HUDEP-2 (cell line): Measurements from ENCODE around the gene IL22RA2.

Source experiments
- DNase-seq, 76 experiments: peaks; one replicate each; lab custom pipeline; 2025; ENCODE audit not compliant: unreplicated experiment in 76 of 76; lab: John Stamatoyannopoulos, UW

Gene IL22RA2

DNA sequence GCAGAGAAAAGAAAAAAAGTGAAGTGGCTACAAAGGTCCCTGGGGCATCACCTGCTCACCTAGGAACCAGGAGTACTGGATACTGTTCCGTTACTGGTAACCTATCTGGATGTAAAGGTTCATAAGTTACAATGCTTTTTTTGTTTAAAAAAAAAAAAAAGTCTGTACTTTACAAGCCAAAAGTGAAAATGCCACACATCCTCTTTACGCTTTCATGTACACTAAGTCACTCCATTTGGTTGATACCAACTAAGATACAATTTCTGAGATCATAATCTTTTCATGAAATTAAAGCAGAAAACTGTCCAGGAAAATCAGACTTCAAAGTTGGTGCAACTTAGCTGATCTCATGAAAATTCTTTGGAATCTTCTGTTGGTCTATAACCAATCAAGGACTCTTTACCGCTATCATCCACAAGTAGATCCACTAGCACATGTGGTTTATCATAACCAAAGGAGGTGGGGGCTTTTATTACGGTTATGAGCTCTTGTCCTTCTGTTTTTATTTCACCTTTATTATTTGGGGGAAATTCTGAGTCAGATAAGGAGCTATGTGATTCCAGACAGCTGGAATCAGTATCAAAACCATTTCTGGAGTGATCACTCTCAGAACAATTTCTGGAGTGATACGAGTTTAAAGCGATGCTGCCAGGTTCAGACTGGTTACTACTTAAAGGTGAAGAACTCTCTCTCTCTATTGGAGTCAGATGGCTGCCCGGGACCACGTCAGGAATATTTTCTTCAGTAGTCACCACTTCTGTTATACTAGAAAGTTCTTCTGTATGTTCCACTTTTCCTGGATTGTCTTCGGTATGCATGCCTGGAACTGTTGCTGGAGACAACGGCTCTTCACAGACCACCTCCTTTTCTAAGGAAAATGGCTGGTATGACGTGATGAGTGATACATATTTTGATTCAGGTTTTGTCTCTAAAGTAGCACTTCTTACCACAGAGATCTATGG, 24.5 kb upstream of the IL22RA2 start:
- DNase-seq, result no peak

DNA sequence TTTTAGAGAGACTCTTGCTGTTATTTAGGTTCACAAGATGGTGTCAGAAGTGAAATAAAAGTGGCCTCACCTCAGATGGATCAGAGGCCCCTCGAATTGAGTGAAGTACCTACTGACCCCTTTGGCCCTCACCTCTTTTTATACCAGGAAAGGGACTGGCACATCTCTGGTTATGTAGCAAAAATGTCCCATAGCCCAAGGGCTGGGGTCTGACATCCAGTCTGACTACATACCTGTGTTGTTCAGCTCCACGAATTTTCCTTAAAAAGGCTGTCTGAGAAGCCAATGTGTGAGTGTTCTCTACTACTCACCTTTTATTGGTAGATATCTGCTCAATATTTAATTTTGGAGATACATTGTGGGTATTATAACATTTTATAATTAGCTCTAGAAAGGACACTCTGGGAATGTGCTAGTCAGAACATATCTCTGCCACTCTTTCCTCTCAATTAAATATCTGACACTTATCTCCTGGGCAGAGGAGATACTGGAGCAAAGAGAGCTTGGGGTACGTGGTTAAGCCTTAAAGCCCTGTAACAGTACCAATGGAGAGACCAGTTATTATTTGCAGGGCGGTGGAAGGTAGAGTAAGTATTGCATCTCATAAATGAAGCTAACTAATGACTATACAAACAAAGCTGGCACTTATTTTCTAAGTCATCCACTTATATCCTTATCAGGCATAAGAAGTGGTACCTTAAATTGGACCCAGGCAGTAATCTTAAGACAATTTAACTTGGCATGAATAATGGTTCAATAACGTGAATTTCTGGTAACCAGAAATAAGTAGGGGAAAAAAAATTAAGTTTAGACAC, 20.0 kb upstream of the IL22RA2 start:
- no peak for DNase-seq

DNA sequence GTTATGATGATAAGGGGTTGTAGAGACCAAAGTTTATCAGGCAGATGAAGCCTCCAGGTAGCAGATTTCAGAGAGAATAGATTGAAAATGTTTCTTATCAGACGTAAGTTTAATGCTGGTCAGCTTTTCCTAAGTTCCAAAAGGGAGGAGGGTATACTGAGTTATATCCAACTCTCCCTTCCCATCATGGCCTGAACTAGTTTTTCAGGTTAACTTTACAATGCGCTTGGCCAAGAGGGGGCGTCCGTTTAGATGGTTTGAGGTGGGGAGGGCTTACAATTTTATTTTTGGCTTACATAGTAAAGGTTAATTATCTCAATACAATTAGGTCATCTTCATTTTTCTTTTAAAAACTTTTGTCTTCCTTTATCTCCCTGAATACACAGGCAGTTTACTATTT, 19.4 kb upstream of the IL22RA2 start:
- DNase-seq, result no peak

DNA sequence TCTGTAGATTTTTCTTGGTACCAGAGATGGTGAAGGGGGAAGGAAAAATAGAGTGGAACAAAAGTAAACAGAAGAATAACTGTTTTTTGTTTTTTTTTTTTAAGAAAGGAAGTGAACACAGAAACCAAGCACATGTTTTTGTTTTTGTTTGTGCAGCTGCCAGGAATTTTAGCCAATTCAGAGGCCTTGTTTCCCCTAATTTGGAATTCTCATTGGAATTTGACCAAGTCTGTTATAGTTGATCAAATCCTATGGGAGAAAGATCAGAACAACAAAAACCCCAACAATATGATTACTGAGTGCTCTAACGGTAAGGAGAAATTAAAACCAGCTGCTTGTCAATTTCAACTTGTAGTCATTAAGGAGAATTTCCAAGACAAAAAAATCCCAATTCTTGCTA, 18.2 kb upstream of the IL22RA2 start:
- DNase-seq, result no peak

DNA sequence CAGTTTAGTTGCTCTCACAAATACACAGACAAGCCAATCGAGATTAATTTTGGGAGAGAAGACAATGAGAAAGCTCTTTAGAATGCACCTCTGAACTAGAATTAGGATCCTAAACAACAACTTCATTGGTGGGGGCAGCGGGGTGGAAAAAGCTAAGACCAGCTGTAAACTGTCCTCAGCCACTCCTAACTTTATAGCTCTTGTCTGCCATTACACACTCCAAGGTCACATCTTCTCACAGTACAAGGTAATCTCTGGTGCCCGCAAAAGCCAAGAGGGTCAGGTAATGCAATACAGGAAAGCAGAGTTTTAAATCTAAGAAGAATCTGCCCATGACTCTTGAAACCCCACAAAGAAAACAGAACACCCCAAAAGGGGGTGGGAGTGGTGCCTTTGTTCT, 17.8 kb upstream of the IL22RA2 start:
- DNase-seq, result no peak

DNA sequence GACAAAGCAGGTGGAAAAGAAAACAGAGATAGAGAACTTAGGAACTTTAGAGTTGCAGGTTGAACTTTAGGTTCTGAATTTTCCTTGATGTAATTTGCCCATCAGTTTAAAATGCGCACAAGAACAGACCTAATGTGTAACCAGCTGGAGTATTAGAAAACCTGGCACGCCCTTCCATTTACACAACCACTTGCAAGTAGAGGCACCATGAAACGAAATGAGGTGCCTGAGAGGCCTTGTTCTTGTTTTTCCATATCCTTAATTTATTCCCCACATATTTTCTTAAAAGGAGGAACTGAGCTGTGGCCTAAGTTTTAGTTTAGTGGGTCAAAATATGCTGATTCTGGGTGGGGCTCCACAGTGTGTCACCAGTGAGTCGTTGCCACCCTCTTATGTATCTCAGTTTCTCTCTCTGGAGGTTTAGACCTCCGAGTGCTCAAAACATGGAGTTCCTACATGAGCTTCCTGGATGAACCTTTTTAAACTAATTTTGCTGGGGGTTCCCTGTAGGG, 17.2 kb upstream of the IL22RA2 start:
- DNase-seq, result no peak

DNA sequence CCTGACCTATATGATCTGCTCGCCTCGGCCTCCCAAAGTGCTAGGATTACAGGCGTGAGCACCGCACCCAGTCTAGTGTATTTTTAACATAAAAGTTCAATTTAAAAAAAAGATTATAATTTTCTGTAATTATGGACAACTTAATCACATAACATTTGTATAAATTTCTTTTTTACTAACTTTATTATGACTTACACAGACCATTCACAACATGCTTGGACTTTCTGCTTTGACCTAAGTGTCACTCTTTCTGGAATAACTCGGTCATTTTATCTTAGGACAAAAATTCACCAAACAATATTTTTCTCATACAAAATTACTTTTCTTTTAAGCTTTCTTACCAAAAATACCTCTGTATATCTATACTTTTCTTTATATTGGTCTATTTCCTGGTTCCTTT, 15.4 kb upstream of the IL22RA2 start:
- DNase-seq, result peak in 3 of 76 experiments; percentile 2 to 14 (median 4)

DNA sequence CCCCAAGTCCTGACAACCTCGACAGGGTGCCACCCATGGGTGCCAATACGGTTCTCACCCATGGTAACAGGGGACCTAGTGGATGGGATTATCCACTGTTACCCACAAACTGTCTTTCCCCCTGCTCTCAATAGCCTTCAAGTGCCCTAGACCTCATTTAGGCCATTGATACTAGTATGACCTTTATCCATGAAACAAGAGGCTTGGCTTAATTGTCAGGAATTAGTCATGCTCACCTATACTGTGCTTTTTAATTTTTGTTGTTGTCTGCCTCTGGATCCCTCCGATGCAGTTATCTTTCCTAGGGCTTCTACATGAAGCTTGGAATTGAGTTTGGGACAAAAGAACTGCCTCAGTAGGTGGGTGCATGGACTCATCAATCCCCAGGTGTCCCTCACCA, 11.8 kb upstream of the IL22RA2 start:
- no peak for DNase-seq

DNA sequence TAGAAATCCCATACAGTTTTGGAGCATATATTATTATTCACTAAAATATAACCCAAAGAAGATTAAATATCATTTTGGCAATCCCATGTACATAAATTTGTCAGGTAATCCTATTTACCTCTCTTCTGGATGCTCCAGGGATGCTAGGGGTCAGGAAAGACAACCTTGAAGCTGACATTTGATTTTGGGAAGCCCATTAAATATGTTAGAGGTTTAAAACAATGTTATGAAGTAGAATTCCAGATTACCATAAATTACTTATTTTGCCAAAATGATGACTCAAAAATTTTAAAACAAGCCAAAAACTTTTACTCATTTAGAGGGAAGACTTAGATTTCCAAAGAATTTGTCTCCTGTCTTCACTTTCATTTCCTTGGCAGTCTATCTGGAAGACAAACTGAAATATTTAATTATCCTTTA, 9.2 kb upstream of the IL22RA2 start:
- no peak for DNase-seq

DNA sequence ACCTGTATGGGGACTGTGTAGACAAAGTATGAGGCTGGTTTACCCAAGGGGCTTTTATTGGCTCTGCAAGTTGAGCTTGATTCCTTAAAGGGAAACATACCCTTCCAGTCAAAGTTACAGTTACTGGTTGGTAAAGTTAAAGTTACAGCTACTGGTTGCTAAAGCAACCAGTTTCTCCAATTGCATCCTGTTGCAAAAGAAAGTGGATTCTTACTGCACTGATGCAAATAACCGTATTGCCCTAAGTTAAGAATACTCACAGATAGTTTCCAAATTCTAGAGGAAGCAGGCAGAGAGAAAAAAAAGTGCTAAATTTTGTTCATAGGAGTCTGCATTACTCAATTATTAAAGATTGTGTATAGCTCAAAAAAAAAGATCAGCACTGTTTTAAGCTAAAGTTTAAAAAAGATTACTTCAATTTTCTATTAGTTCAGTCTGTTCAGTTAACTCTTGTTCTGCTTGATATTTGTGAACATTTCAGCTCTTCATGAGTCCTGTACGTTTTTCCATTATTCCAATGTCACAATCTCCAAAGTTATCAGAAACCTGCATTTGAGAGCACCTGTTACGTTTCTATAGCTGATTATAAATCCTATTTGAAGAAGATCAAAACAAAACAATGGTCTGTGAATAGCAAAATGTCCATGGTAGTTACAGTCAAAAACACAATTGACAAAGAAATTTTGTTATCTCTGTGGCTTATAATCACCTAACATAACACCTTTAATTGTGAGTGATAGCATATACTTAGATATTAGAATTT, 8.6 kb upstream of the IL22RA2 start:
- no peak for DNase-seq

DNA sequence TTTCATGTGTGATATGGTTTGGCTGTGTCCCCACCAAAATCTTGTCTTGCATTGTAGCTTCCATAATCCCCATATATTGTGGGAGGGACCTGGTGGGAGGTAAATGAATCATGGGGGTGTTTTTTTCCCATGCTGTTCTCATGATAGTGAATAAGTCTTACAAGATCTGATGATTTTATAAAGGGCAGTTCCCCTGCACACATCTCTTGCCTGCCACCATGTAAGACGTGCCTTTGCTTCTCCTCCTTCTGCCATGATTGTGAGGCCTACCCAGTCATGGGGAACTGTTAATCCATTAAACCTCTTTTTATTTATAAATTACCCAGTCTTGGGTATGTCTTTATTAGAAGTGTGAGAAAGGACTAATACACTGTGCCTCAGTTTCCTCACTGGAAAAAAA, 4.2 kb upstream of the IL22RA2 start:
- DNase-seq, result no peak

DNA sequence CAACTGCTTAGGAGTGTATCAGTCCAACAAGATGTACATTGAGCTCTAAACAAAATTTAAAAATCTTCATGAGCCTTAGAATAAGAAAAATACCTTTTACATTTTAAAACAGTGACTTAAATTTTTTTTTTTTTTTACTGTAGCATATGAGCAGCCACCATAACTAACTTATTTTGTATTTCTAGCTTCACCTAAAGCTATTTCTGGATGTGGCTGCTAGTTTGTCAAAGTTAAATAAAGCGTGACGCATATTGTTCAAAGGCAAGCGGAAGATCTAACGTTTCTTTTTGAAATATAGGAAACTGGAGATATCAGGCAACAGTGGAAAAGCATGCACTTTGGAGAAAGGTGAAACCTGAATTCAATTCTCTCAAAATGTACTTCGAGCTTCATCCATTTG, 3.3 kb upstream of the IL22RA2 start:
- DNase-seq, result no peak

DNA sequence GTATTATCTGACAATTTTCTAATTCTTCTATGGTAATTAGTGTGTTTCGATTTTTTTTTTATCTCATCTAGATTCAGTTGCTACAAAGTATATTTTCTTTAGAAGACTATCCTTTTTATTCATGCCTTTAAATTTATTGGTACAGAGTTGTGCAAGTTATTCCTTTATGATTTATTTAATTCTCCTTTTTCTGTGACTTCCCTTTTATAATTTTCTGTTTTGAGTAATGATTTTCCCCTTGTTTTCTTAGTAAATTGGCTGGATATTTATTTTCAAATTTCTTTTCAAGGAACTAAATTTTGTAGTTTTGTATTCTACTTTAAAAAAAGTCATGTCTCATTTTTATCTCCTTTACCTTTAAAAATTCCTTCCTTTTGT, 2.4 kb upstream of the IL22RA2 start:
- DNase-seq, result no peak

DNA sequence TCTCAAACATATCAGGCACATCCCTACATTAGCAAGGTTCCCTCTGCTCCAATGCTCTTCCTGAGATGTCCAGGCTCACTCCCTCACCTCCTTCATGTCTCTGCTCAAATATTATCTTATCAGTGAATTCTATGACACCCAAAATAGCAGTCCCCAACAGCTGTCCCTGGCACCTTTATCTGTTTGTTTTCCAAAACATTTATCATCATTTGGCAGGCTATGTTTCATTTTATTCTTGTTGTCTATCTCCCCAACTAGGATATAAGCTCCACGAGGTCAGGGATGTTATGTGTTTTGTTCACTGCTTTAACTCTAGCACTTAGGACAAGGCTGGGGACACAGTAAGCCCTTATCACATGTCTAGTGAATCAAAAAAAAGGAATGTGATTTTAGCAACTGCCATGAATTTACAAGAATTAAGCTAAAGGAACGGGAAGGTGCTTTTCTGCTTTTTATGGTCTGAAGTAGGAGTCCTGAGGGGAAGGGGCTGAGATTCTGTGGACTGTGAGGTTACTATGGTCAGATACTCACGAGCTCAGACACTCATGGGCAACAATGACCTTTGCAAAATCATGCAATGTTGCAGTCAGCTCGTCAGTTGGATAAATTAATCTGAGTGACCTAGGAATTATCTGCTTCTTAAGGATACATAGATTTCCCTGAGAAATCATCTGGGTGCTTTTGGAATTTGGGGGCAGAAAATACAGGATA, 1.9 kb upstream of the IL22RA2 start:
- DNase-seq, result no peak

DNA sequence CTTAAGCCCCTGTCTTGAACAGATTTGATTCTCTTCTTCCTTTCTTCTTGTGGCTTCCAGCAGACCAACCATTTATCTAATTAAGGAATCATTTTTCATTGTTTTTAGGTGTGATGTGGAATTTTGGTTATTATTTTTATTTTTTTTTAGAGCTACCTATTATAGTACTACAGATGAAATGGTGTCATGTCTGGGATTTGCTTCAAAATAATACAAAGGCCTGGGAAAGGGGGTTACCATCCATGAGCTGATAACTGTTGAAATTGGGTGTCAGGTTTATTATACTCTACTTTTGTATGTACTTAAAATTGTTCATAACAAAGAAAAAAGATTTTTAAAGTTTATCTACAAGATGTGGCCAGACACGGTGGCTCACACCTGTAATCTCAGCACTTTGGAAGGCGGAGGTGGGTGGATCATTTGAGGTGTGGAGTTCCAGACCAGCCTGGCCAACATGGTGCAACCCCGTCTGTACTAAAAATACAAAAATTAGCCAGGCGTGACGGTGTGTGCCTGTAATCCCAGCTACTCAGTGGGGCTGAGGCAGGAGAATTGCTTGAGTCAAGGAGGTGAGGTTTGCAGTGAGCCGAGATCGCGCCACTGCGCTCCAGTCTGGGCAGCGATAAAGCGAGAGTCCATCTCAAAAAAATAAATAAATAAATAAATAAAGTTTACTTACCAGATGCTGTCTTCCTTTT, 561 bp downstream of the IL22RA2 start:
- DNase-seq, result no peak

DNA sequence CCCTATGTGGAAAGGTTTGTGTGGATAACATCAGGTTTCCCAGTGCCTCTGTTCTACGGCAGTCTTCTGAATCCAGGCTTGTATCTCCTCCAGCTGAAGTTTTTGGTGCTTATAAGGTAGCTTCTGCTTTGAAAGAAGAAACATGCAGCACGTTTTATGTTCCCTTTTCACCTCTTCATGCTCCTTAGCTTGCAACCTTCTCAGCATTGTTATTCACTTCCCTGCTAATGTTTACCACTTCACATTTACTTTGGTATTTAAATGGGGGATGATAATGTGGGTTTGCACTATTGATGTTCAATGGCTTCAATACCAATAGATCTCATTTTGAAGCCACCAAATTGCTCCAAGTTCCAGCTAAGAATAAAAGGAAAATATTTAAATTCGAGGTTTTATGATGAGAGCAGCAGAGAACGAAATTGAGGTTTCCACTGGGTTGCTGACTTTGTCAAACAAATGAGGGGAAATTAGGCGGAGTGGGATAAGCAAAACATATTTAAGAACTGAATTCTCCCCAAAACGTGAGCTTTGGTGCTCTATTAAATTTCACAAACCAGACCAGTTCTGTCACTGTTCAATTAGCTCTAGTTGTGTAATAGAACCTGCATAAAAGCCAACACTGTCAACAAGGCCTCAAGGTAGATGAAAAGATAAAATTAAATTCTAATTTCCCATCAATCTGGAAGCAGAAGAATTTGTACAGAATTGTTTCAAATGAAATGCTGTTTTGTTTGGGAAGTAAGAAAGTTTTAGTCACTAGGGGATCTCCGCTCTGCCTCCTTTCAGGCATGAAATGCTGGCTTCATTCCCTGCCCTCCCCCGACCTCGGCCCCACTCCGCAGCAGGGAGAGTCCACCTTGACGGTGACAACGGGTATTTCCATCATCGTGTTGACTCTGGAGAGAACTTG, 1.4 kb downstream of the IL22RA2 start:
- no peak for DNase-seq

DNA sequence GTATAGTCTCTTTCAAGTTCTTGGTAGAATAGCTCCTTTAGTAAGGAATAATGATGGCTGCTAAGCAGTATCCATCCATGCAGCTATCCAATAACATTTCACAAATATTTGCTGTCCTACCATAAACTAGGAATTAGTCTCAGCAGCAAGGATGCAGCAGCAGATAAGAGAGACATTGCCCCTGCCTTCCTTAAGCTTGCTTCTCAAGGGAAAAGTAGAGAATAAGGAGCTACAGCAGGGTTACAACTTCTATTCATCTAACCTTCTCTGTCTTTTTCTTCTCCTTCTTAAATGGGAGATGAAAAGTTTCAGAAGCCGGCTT, 2.4 kb downstream of the IL22RA2 start:
- DNase-seq, result no peak

DNA sequence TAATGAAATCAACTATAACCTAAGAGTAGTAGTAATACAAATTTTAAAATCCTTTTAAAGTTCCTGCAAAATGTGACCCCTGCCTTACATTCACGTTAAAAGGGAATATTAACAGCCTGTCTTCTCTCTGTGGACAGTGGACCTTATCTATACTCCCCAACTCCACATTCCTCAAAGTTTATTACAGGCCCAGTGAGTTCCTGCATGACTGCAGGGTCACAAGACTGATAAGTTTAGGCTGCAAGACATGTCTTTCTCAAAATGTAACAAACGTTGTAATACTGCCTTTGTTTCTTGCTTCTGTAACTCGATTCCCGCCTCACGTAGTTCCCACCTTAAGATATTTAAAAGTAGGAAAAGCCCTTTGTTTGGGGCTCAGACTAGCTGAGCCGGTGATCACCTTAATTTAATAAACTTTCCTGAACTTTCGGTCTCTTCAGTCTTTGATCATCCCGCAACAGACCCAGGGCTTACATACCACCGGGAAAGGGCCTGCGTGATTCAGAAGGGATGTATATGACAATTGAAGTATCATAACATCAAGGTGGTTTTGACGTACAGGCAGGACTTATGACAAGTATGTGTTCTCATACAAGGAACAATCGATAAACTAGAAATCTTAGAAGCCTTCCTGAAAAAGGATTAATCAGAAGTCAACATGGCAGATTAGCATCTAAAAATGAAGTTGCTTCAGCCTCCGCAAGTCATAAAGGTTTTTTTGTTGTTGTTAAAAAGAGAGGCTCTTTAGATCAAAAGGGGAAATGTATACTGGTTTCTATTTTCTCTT, 3.0 kb downstream of the IL22RA2 start:
- DNase-seq, result no peak
